ENCODE results near the gene DACH1.

DNA sequence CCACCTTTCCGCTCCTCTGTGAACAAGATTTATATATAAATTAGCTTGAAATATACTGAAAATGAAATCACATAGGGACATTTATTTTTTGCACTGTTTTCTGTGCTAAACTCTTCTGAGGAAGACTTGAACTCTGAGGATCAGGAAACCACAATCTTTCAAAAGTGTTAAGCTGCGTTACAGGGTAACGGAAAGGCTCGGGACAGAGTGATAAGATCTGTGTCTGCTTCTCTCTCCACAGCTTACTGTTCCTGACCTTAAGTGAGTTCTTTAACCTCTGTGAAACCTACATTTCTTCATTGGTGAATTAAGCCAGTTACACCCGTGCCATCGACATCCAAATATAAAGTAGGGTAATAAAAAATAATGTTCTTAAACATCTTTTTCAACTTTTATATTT, 38.9 kb downstream of the DACH1 start:
- TF ChIP-seq, protein P1, sequence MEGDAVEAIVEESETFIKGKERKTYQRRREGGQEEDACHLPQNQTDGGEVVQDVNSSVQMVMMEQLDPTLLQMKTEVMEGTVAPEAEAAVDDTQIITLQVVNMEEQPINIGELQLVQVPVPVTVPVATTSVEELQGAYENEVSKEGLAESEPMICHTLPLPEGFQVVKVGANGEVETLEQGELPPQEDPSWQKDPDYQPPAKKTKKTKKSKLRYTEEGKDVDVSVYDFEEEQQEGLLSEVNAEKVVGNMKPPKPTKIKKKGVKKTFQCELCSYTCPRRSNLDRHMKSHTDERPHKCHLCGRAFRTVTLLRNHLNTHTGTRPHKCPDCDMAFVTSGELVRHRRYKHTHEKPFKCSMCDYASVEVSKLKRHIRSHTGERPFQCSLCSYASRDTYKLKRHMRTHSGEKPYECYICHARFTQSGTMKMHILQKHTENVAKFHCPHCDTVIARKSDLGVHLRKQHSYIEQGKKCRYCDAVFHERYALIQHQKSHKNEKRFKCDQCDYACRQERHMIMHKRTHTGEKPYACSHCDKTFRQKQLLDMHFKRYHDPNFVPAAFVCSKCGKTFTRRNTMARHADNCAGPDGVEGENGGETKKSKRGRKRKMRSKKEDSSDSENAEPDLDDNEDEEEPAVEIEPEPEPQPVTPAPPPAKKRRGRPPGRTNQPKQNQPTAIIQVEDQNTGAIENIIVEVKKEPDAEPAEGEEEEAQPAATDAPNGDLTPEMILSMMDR (IDR thresholded peaks at IDR 0.05; ENCODE audit: insufficient read depth, low read depth, low read length), result no peak
- TF ChIP-seq EZH2 (IDR thresholded peaks at IDR 0.05; ENCODE audit: insufficient read depth, low read length), result no peak
